Ureter (tissue), 1 donor: Measurements from ENCODE around the gene WNT7B. TPM values are rescaled to one million over a fixed set of nuclear protein-coding genes. Genes with fewer than 3 reads are reported as not detected.
A peak's percentile ranks its signal among the peaks of the same experiment; 100 is the strongest.

Experiments used
- DNase-seq: peaks from one replicate; pipeline ENCODE4 v3.0.0-alpha.2; 2020; ENCODE audit warnings: low spot score
- total RNA-seq: library from RNA; stranded (reverse); gene quantifications from one replicate; pipeline ENCODE4 v1.2.4, GENCODE V29; 2023
- donor health status: DM: yes; HTN: yes; CAD: no.

Gene WNT7B
- total RNA-seq, 1 donor from 2014 or later = 58.6 TPM

- no peak for DNase-seq
These were observed 48.1 kb downstream of the WNT7B start for GRCh38 chr22:45928726-45929368.

GRCh38 chr22:45927059-45927458, 49.9 kb downstream of the WNT7B start:
- no peak for DNase-seq

- DNase-seq = no peak
These were observed 50.5 kb downstream of the WNT7B start for GRCh38 chr22:45926433-45926832.

- DNase-seq = no peak
These were observed 51.1 kb downstream of the WNT7B start for GRCh38 chr22:45925811-45926351.

GRCh38 chr22:45923835-45924234, 53.1 kb downstream of the WNT7B start:
- no peak for DNase-seq

- no peak for DNase-seq
These were observed 53.8 kb downstream of the WNT7B start for GRCh38 chr22:45923212-45923611.

- no peak for DNase-seq
These were observed 54.3 kb downstream of the WNT7B start for GRCh38 chr22:45922661-45923060.

- no peak for DNase-seq
These were observed 54.7 kb downstream of the WNT7B start for GRCh38 chr22:45922256-45922655.

- peak; percentile 80 for DNase-seq
These were observed 57.3 kb downstream of the WNT7B start for GRCh38 chr22:45919504-45920286.

- peak; percentile 88 for DNase-seq
These were observed 58.2 kb downstream of the WNT7B start for GRCh38 chr22:45918459-45919370.

GRCh38 chr22:45917700-45918458, 59.1 kb downstream of the WNT7B start:
- DNase-seq = no peak

GRCh38 chr22:45917146-45917545, 59.8 kb downstream of the WNT7B start:
- no peak for DNase-seq

- DNase-seq = no peak
These were observed 60.4 kb downstream of the WNT7B start for GRCh38 chr22:45916515-45916914.

- no peak for DNase-seq
These were observed 61.1 kb downstream of the WNT7B start for GRCh38 chr22:45915841-45916240.

GRCh38 chr22:45915151-45915550, 61.8 kb downstream of the WNT7B start:
- DNase-seq = no peak

GRCh38 chr22:45914309-45914708, 62.7 kb downstream of the WNT7B start:
- no peak for DNase-seq

- no peak for DNase-seq
These were observed 64.1 kb downstream of the WNT7B start for GRCh38 chr22:45912910-45913309.

- DNase-seq = peak; percentile 73
These were observed 65.2 kb downstream of the WNT7B start for GRCh38 chr22:45911601-45912271.

- DNase-seq = no peak
These were observed 66.0 kb downstream of the WNT7B start for GRCh38 chr22:45910928-45911467.

GRCh38 chr22:45908961-45909360, 68.0 kb downstream of the WNT7B start:
- no peak for DNase-seq
